T1000 (cell line): ENCODE measurements around the gene EPN2.
"Not testable (repeated sequence)": the region's sequence is repeated elsewhere in the genome, so short reads cannot be mapped to it uniquely, and the experiment has no call there.

ENCODE experiments used
- DNase-seq: peaks from one replicate; lab custom pipeline; 2025; ENCODE audit warnings: mixed read lengths; lab: John Stamatoyannopoulos, UW

Gene EPN2

GRCh38 chr17:19237139-19237388 lies at the start of gene EPN2:
Gene EPN2 (plus strand): TSS chr17:19237366. CDS start chr17:19283120, 45,754 bp downstream.
- DNase-seq: not testable (repeated sequence)

- DNase-seq: not testable (repeated sequence)
Measured at GRCh38 chr17:19187883-19188869, 49.0 kb upstream of the EPN2 start.

- DNase-seq: not testable (repeated sequence)
Measured at GRCh38 chr17:19188870-19189708, 48.1 kb upstream of the EPN2 start.

GRCh38 chr17:19189781-19190405 lies 47.3 kb upstream of the EPN2 start:
- DNase-seq: not testable (repeated sequence)

GRCh38 chr17:19196382-19197204 lies 40.6 kb upstream of the EPN2 start:
- not testable (repeated sequence) for DNase-seq

- not testable (repeated sequence) for DNase-seq
Measured at GRCh38 chr17:19202448-19202847, 34.7 kb upstream of the EPN2 start.

GRCh38 chr17:19203429-19203828 lies 33.7 kb upstream of the EPN2 start:
- not testable (repeated sequence) for DNase-seq

GRCh38 chr17:19215074-19215860 lies 21.9 kb upstream of the EPN2 start:
- not testable (repeated sequence) for DNase-seq

- DNase-seq: not testable (repeated sequence)
Measured at GRCh38 chr17:19216148-19216926, 20.8 kb upstream of the EPN2 start.

- DNase-seq: not testable (repeated sequence)
Measured at GRCh38 chr17:19218914-19219313, 18.3 kb upstream of the EPN2 start.

- not testable (repeated sequence) for DNase-seq
Measured at GRCh38 chr17:19219384-19219783, 17.8 kb upstream of the EPN2 start.

GRCh38 chr17:19220195-19220594 lies 17.0 kb upstream of the EPN2 start:
- DNase-seq: not testable (repeated sequence)

GRCh38 chr17:19226610-19227588 lies 10.3 kb upstream of the EPN2 start:
- not testable (repeated sequence) for DNase-seq

- not testable (repeated sequence) for DNase-seq
Measured at GRCh38 chr17:19234676-19235075, 2.5 kb upstream of the EPN2 start.

- DNase-seq: not testable (repeated sequence)
Measured at GRCh38 chr17:19236351-19237138, 621 bp upstream of the EPN2 start.

- no peak for DNase-seq
Measured at GRCh38 chr17:19237389-19238166, 412 bp downstream of the EPN2 start.

GRCh38 chr17:19238167-19238505 lies 970 bp downstream of the EPN2 start:
- DNase-seq: peak; percentile 2
